ENCODE measurements around the gene SYT1.

Gene SYT1

GRCh38 chr12:79227646-79228045 lies 363.1 kb downstream of the SYT1 start:
- ATAC-seq = no peak

GRCh38 chr12:79233341-79233781 lies 368.8 kb downstream of the SYT1 start:
- ATAC-seq = no peak
- TF ChIP-seq CSRNP3 (CRISPR knock-in tag; IDR thresholded peaks at IDR 0.05) (no peak), TSHZ2 (CRISPR knock-in tag; IDR thresholded peaks at IDR 0.05) (no peak), TOX (CRISPR knock-in tag; IDR thresholded peaks at IDR 0.05; ENCODE audit: borderline replicate concordance) (no peak), RARB (CRISPR knock-in tag; IDR thresholded peaks at IDR 0.05) (no peak), GLIS3 (CRISPR knock-in tag; IDR thresholded peaks at IDR 0.05) (no peak)

More at GRCh38 chr12:79227646-79228045, 363.1 kb downstream of the SYT1 start:
- TF ChIP-seq ZNF8 (CRISPR knock-in tag; IDR thresholded peaks at IDR 0.05) = no peak
- no peak for TF ChIP-seq ARNTL (CRISPR knock-in tag; IDR thresholded peaks at IDR 0.05; ENCODE audit: borderline replicate concordance, low read depth)
- no peak for TF ChIP-seq BACH2 (CRISPR knock-in tag; IDR thresholded peaks at IDR 0.05; ENCODE audit: borderline replicate concordance)
- TF ChIP-seq ZFP3 (CRISPR knock-in tag; IDR thresholded peaks at IDR 0.05) = no peak
- no peak for TF ChIP-seq ZFP30 (CRISPR knock-in tag; IDR thresholded peaks at IDR 0.05)
- no peak for TF ChIP-seq GLIS3 (CRISPR knock-in tag; IDR thresholded peaks at IDR 0.05)
- TF ChIP-seq ZC3H10 (CRISPR knock-in tag; IDR thresholded peaks at IDR 0.05) = no peak
- no peak for TF ChIP-seq SNAI2 (CRISPR knock-in tag; IDR thresholded peaks at IDR 0.05)
- no peak for TF ChIP-seq ZNF565 (CRISPR knock-in tag; conservative IDR thresholded peaks at IDR 0.05; ENCODE audit: low read depth)
- no peak for TF ChIP-seq CSDC2 (CRISPR knock-in tag; IDR thresholded peaks at IDR 0.05)
- no peak for TF ChIP-seq POU6F1 (CRISPR knock-in tag; IDR thresholded peaks at IDR 0.05; ENCODE audit: borderline replicate concordance, low read depth)
- no peak for TF ChIP-seq CREB5 (CRISPR knock-in tag; IDR thresholded peaks at IDR 0.05; ENCODE audit: low read depth)
- TF ChIP-seq ZNF70 (CRISPR knock-in tag; IDR thresholded peaks at IDR 0.05) = no peak
- no peak for TF ChIP-seq ESRRG (CRISPR knock-in tag; IDR thresholded peaks at IDR 0.05)

- TF ChIP-seq ISL1 (CRISPR knock-in tag; IDR thresholded peaks at IDR 0.05) (no peak), PATZ1 (CRISPR knock-in tag; IDR thresholded peaks at IDR 0.05; ENCODE audit: borderline replicate concordance) (no peak), CSRNP3 (CRISPR knock-in tag; IDR thresholded peaks at IDR 0.05) (no peak), RARB (CRISPR knock-in tag; IDR thresholded peaks at IDR 0.05) (no peak), ESRRG (CRISPR knock-in tag; IDR thresholded peaks at IDR 0.05) (no peak), ZFP3 (CRISPR knock-in tag; IDR thresholded peaks at IDR 0.05) (no peak)
- ATAC-seq = no peak
Observed at GRCh38 chr12:79236920-79237319, 372.3 kb downstream of the SYT1 start.

Measured in SK-N-SH treated with all-trans-retinoic acid at 6 μM for 48 hours (cell line).